Germinal center (tissue), 1 donor: ENCODE data around the gene BRCA1.
"Not testable (repeated sequence)": the region's sequence is repeated elsewhere in the genome, so short reads cannot be mapped to it uniquely, and the experiment has no call there.

Experiments used
- DNase-seq: peaks from one replicate; pipeline ENCODE4 v3.0.0; 2012; ENCODE audit warnings: mixed read lengths, low spot score

The BRCA1 gene

DNA sequence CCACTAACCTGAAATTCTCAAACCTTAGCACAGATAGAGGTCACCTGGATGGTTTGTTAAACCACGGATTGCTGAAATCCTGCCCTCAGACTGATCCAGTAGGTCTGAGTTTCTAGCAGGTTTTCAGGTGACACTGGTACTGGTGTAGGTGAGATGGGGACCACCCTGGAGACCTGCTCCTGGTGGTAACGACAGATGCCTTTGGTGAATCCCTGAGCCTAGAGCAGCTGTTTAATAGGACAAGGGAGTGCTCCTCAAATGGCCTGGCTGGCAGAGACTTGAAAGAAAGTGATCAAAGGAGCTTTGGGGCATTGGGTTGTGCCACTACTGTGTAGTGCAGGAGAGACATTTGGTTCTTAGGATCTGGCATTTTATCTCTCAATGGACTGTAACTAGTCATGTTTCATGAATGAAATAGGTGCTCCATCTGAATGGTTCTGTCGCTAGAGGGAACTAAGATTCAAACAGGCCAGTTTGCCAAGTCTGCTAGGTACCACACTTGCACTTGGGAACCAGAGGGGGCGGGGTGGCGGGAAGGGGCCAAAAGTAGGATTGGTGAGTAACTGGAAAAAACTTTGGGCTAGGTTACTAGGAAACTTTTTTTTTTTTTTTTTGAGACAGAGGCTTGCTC is 121.5 kb downstream of the BRCA1 start:
- no peak for DNase-seq

GRCh38 chr17:43000894-43001293 is 124.3 kb downstream of the BRCA1 start:
- DNase-seq: not testable (repeated sequence)

DNA sequence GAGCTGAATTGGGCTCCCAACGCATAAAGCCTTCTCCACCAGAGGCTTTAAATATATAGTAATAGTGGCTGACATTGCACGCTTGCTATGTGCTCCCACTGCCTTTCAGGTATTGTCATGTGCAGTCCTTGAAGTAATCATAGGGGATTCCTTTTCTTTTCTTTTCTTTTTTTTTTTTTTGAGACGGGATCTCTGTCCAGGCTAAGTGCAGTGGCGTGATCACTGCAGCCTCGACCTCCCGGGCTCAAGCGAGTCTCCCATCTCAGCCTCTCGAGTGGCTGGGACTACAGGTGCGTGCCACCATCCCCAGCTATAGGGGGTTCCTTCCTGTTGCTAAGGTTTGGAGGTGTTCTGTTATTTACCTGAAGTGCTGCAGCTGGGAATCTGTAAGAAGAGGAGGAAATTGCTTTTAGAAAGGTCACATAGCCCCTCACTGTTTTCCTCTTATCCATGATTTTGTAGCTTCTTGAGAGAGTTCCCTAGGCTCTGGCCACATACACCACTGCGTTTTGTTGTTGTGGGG is 126.1 kb downstream of the BRCA1 start:
- DNase-seq: no peak

DNA sequence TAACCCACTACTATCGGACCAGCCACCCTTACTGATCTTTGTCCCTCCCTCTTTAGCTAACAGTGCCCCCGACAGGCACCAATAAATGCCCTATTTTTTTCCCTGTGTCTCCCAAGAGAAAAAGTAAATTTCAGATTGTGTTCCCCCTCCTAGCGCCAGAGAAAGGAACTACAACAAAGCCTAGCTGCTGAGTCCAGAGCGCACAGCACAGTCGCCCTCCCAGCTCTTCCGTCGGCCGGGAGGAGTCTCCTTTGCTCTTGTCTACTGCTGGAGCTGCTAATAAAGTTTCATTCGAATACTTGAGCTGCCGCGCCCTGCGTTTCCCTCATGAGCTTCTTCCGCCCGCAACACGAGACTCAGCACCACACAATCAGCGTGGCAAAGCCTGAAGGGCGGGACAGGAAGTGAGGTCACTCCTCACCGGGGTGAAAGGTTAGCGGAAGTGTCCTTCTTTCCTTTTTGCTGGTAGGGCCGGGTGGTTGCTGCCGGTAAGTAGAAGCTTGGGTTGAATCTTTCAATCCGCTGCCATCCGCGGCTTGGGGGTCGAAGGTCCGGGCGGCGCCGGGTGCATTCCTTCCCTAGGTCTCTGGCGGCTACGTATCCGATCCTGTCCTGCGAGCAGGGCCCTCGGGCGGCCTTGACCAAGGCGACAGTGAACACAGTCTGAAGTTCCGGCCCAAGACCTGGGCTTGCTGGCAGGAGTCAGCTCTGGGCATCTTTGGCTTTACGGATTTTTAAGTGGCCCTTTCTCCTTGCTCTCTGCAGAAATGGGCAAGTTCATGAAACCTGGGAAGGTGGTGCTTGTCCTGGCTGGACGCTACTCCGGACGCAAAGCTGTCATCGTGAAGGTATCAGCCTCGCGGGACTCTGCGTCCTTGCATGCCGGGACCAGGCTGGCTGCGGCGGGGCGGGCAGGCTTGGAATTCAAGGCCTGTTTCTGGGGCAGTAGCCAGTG is 126.9 kb downstream of the BRCA1 start, which contains the start of gene RPL27:
RPL27 (plus strand) TSS at position 436 of the 955 bp plus-strand sequence; CDS start at position 768, 332 bp downstream.
- peak; percentile 94 for DNase-seq

DNA sequence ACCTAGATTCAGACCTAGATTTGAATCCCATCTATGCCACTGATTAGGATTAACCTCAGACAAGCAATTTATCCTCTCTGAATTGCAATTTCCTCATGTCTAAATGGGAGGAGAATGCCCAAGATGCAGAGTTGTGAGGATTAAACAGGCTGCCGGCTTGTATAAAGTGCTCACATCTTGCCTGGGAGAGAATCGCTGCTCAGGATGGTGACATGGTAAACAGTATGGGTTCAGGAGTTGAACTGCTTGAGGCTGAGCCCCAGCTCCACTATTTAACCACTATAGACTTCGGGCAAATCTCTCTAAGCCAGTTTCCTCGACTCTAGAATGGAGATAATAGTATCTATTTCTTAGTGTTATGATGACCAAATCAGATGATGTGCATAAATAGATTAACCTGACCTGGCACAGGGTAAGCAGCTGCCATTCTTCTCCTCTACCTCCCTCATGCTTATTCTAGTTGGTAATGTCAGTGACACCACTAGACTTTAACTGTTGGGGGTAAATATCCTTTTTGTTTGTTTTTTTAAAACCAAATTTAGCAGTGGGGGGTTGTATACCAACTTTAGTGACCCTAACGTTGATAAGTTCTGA is 127.7 kb downstream of the BRCA1 start:
- no peak for DNase-seq
